Measurements from ENCODE around the gene GABARAP.
A peak's percentile ranks its signal among the peaks of the same experiment; 100 is the strongest.

GABARAP gene

GRCh38 chr17:7207120-7208001 lies 34.9 kb downstream of the GABARAP start:
- no peak for DNase-seq (ENCODE audit: low read depth in 3 of 3)

DNA sequence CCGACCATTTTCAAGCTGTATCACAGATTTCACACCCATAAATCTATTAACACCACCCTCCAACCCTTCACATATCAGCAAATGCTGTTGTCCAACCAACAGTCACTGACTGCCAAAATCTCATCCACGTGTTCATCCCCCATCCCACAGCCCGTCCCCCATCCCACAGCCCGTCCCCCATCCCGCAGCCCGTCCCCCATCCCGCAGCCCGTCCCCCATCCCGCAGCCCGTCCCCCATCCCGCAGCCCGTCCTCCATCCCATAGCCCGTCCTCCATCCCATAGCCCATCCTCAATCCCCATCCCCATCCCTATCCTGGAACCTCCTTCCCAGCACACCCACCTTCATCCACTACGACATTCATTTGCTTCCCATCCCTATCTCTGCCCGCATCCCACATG lies 36.7 kb downstream of the GABARAP start:
- no peak for DNase-seq (ENCODE audit: low read depth in 3 of 3)

DNA sequence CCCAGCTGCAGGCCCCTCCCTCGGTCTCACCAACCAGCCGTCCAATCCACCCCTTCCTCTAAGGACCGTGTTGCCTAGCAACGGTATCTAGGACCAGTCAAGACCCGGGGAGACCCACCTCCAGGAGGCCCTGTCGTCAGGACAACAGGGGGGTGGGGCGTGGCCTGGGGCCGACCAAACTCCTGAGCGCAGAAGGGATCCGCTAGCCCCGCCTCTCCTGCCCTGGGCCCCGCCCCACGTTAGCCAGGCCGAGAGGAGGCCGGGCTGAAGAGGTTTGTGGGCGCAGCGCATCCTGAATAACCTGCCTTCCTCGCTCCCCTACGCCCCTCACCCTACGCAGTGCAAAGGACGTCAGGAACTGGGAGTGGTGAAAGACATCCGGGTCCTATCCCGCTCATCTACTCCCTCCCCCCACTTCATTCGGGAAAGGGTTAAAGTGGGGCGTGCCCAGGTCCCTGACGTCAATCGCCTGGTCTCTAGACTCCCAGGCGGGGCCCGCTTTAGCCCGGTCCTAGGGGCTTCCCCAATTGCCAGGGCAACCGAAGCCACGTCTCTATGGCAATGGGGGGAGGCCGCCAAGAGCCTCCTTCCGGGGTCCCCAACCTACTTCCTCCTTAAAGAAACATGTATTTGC lies 37.3 kb downstream of the GABARAP start:
- peak; percentile 77 to 94 (median 80) for DNase-seq (ENCODE audit: low read depth in 3 of 3)

DNA sequence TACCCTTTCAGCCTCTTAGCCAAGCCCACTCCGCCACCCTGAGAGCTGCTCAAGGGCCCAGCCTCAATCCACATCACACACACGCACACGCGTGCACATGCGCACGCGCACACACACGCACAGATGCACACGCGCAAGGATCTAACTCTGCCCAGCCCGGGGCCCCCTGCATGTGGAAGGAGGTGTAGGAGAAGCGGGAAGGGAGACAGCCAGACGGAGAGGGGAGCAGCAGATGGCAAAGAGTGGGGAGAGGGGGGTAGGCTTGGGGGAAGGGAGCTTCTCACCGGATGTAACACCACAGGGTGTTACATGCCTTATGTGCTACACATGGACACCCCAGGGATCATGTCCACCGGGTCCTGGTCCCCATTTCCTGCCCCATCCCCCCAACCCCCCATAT lies 37.9 kb downstream of the GABARAP start:
- DNase-seq (ENCODE audit: low read depth in 3 of 3): no peak

DNA sequence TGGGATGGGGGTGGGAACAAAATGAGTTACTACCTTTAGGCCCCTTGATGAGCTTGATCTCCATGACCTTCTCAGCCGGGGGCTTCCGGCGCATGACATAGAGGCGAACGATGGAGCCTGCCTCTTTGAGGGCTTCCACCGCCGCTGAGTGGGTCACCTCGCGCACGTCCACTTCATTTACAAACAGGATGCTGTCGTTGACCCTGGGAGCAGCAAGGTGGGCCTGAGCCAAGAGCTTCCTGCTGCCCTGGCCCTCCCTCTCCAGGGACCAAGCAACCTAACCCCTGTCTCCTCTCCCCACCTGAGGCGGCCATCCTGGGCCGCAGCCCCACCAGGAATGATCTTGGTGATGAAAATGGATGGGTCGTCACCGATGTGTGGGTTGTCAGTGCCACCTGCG lies 38.9 kb downstream of the GABARAP start:
- DNase-seq (ENCODE audit: low read depth in 3 of 3): no peak

- no peak for DNase-seq (ENCODE audit: low read depth in 3 of 3)
These were observed 45.4 kb downstream of the GABARAP start for GRCh38 chr17:7196651-7197401.

- no peak for DNase-seq (ENCODE audit: low read depth in 3 of 3)
These were observed 46.3 kb downstream of the GABARAP start for GRCh38 chr17:7195971-7196370.

DNA sequence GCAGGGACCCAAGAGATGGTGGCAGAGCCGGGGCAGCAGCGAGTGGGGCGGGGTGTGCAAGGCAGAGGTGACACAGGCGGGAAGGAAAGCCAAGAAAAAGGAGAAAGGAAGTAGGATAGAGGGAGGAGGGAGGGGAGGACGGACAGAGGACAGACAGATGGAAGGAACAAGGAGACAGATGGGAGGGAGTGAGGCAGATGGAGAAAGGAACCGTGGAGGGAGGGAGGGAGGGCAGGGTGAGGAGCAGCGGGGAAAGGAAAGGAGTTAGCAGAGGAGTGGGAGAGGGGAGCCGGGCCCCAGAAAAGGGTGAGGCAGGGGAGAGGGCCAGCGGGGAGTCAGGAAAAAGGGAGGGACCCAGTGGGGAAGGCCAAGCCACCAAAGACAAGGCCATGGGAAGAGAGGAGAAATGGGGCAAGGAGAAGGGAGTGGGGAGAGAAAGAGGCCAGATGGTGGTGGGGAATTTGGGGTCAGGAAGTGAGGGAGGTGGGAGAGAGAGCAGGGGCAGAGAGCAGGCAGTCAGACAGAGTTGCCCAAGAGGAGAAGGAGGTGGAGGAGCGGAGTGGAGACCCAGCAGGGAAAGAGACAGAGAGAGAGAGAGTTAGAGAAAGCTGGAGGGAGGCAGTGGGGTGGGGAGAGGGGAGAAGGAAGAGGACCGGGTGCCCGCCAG lies 49.8 kb downstream of the GABARAP start:
- no peak for DNase-seq (ENCODE audit: low read depth in 3 of 3)

DNA sequence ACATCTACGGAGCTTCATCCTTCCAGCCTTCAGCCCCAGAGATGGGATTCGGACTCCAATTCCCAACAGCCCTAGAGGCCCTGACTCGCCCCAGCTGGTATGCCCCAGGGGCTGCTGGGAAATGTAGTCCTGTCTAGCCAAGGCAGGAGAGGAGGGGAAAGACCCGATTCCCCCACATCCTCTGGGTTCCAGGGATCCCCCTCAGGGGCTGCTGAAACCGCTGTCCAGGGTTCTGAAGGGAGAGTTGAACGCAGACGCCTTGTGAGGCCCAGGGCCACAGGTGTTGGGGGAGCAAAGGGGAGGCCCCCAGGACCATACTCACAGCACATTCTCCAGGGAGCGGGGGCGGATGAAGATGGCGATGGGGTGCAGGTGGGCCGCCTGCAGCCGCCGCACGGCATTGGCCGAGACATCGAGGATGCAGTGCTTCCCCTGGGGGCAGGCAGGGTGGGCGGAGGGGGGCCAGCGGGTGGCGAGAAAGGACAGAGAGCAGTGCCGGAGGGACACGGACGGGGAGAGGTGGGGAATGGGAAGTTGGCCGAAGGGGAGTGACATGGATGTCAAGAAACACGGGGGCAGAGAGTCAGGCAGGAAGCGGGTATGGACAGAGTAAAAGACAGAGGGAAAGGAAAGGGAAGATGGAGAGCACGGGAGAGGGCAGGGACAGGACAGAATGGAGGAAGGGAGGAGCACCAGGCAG lies 50.5 kb downstream of the GABARAP start:
- DNase-seq (ENCODE audit: low read depth in 3 of 3): peak in 1 of 3 experiments; percentile 24

DNA sequence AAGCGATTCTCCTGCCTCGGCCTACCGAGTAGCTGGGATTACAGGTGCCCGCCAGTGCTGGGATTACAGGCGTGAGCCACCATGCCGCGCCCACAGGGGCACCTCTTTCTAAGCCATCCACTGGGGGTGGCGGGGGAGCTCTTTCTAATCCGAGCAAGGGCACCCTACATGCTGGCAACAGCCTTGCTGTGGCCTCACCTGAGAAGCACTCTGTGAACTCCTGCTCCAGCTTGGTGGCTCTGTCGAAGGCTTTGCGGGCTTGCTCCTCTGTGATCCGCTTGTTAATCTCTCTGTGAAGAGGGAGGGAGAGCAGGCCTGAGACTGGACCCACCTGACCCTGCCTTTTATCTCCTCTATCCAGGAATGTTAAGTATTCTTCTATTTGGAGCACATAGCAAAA lies 51.2 kb downstream of the GABARAP start:
- no peak for DNase-seq (ENCODE audit: low read depth in 3 of 3)

DNA sequence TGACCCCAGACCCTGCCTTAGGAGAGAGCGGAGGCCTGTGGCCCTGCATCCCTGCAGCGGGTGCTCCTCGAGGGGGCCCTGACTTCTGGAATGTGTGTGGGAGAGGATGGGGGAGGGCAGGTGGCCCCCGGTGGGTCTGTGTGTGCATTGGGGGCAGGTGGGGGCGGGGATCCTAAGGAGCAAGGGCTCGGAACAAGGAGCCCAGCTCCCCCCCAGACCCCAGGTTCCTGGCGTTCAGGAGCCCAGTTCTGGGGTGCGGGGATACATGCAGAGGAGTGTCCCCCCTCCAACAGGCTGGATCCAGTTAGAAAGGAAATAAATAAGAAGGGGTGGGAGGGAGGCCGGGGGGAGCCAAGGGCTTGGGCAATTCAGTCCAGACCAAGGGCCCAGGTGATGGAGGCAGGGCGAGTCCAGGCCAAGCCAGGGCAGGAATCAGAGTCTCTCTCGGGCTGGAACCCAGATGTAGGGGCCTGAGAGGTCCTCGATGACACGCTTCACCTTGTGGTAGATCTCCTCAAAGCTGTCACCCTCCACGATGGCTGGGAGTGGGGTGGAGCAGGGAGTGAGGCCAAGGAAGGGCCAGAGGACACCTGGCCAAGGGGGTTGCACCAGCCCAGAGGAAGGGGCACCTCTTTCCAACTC lies 51.9 kb downstream of the GABARAP start:
- no peak for DNase-seq (ENCODE audit: low read depth in 3 of 3)
